AG10803 (cell line): ENCODE data around the gene TTC31.
"Not testable (repeated sequence)": the region's sequence is repeated elsewhere in the genome, so short reads cannot be mapped to it uniquely, and the experiment has no call there.

Experiments used
- DNase-seq: peaks from one replicate; pipeline ENCODE4 v3.0.0; 2010; ENCODE audit warnings: low read depth
- H3K4me3 ChIP-seq: 2 replicates; pipeline ENCODE4 v1.5.1; 2011; ENCODE audit warnings: mild to moderate bottlenecking, low read length, control low read depth
- CTCF ChIP-seq: conservative IDR thresholded peaks from 2 replicates; pipeline ENCODE4 v1.5.1; 2011; ENCODE audit warnings: mild to moderate bottlenecking, low read length, control low read depth, inconsistent platforms

The TTC31 gene

GRCh38 chr2:74481961-74482800 lies 700 bp upstream of the TTC31 start:
- DNase-seq: peak; percentile 41
- peak overlapping the region; percentile 97 for H3K4me3 ChIP-seq
- TF ChIP-seq CTCF: no peak

GRCh38 chr2:74483675-74484164 lies 839 bp downstream of the TTC31 start:
- DNase-seq: not testable (repeated sequence)

GRCh38 chr2:74486141-74486540 lies 3.3 kb downstream of the TTC31 start:
- DNase-seq: no peak
- H3K4me3 ChIP-seq: no peak overlapping the region
- no peak for TF ChIP-seq CTCF

More at GRCh38 chr2:74483675-74484164, 839 bp downstream of the TTC31 start:
- H3K4me3 ChIP-seq: peak overlapping the region; percentile 97

GRCh38 chr2:74488643-74489481 lies 6.0 kb downstream of the TTC31 start:
- DNase-seq: no peak
- H3K4me3 ChIP-seq: no peak overlapping the region
- no peak for TF ChIP-seq CTCF

GRCh38 chr2:74489906-74490305 lies 7.0 kb downstream of the TTC31 start:
- no peak for DNase-seq
- no peak for TF ChIP-seq CTCF
- H3K4me3 ChIP-seq: no peak overlapping the region

- no peak overlapping the region for H3K4me3 ChIP-seq
- TF ChIP-seq CTCF: no peak
Measured at GRCh38 chr2:74491648-74492544, 9.0 kb downstream of the TTC31 start.

GRCh38 chr2:74493546-74493945 lies 10.7 kb downstream of the TTC31 start:
- TF ChIP-seq CTCF: no peak
- DNase-seq: no peak
- H3K4me3 ChIP-seq: no peak overlapping the region

More at GRCh38 chr2:74491648-74492544, 9.0 kb downstream of the TTC31 start:
- no peak for DNase-seq
